HG03342 (cell line): Measurements from ENCODE around the gene CNTF.

Source experiments
- ATAC-seq: cut with Tn5 transposase; IDR thresholded peaks from one replicate; pipeline ENCODE4 v1.9.1; 2021; ENCODE audit warnings: mild to moderate bottlenecking, moderate library complexity; ENCODE audit not compliant: unreplicated experiment

CNTF gene

DNA sequence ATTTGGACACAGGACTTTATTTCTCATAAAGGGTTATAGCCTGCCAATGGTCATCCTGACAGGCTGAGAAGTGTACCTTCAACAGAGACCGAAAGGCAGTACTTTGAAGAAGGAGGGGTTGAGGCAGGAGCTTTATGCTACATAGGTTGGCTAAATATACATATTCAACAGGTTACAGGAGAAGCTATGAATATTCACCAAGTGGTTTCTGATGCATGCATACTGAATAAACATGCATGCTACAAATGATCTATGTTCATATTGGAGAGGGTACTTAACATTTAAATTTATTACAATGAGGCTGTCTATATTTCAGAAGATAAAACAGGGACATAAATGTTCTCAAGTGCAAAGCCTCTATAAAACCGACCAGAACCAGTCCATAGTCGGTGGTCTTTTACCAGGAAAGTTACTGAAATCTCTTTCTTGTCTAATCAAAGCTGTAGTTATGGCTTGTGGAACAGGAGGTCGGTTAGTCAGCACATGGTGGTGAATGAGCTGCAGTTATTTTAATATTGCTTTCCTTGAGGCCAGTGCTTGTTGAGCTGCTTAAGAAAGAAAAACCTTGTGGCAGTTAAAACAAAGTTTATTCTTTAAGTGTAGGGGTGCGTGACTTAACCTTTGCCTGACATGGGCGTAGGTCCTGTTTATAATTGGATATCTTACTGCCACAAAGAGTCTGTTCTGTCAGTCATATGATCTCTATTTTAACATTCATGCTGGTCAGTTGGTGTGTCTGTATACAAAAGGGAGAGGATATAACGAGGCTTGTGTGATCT lies 19.5 kb downstream of the CNTF start:
- no peak for ATAC-seq

DNA sequence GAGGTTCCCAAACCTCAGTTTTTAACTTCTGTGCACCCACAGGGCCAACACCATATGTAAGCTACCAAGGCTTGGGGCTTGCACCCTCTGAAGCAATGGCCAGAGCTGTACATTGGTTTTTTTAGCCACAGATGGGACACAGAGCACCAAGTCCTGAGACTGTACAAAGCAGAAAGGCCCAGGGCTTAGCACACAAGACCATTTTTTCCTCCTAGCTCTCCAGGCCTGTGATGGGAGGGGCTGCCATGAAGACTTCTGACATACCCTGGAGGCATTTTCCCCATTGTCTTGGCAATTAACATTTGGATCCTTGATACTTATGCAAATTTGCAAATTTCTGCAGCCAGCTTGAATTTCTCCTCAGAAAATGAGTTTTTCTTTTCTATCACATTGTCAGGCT lies 23.4 kb downstream of the CNTF start:
- no peak for ATAC-seq

DNA sequence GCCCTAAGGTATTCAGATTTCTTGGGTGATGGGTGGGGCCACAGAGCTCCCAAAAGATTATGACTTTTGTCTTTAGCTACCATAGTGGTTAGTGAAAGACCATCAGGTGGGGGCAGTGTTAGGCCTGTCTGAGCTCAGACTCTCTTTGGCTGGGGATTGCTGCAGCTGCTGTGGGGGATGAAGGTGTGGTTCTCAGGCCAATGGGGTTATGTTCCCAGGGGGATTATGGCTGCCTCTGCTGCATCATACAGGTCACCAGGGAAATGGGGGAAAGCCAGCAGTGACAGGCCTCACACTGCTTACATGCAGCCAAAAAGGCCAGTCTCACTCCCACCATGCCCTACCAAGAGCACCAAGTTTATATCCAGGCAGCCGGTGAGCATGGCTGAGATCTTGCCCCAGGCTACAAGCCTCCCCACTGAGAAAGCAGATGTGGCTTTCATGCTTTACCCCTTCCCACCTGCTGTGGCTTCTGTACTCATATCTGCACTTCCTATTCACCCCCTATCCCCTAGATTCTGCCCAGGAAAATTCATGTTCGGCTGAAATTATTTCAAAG lies 24.8 kb downstream of the CNTF start:
- ATAC-seq: peak; percentile 80

DNA sequence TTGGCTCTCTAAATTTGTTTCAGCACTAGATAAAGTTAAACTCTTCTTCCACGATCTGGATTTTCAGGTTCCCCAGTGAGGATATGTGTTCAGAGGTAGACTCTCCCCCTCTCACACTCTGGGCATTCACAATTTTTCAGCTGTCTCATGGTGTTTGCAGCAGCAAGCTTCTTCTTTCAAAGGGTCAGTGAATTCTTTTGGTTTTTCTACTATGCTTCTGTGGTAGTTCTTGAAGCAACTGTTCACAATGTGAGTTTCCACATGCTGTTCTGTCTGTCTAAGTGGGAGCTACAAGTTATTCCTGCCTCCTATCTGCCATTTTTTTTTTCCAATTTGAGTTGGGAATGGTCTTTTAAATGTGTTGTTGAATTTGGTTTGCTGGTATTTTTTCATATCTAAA lies 25.4 kb downstream of the CNTF start:
- no peak for ATAC-seq

DNA sequence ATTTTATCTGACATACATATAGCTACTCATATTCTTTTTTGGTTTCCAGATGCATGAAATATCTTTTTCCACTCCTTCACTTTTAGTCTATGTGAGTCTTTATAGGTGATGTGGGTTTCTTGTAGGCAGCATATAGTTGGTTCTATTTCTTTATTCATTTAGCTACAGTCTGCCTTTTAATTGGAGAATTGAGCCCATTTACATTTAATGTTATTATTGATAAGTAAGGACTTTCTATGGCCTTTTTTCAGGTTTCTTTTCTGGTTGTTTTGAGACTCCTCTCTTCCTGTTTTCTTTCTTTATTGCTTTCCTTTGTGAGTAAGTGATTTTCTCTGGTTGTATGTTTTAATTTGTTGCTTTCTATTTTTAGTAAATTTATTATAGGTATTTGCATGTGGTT lies 27.2 kb downstream of the CNTF start:
- no peak for ATAC-seq

DNA sequence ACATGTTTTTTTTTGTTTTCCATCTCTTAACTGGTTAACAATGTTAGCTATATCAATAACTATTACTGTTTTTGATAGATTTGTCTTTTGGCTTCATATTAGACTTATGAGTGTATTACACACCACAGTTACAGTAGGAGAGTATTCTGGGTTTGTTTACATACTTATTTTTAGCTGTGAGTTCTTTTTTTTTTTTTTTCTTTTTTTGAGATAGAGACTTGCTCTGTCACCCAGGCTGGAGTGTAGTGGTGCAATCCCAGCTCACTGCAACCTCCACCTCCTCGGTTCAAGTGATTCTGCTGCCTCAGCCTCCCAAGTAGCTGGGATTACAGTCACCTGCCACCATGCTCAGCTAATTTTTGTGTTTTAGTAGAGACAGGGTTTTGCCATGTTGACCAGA lies 28.0 kb downstream of the CNTF start:
- ATAC-seq: no peak

DNA sequence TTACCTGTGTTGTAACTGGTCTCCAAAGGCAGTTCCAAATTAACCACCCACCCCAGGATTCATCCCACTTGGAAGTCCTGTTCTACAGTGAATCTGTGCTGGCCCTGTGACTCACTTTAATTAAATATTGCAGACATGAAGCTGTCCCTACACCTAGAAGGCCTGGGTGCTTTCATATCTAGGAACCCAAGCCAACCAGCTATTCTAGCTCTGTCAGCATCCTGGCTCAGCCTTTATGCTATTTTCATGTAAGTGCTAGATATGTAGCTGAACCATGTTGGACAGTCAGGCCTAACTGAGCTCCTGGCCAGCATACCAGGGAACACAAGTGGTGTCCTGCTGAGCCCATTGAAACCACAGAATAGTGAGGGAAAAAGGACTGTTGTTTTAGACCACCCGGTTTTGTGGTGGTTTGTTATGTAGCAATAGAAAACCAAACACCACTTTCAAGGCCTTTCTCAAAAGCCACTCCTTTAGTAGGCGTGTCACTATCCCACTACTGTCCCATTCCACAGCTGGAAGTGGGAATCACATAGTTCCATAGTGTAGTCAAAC lies 30.3 kb downstream of the CNTF start:
- no peak for ATAC-seq

DNA sequence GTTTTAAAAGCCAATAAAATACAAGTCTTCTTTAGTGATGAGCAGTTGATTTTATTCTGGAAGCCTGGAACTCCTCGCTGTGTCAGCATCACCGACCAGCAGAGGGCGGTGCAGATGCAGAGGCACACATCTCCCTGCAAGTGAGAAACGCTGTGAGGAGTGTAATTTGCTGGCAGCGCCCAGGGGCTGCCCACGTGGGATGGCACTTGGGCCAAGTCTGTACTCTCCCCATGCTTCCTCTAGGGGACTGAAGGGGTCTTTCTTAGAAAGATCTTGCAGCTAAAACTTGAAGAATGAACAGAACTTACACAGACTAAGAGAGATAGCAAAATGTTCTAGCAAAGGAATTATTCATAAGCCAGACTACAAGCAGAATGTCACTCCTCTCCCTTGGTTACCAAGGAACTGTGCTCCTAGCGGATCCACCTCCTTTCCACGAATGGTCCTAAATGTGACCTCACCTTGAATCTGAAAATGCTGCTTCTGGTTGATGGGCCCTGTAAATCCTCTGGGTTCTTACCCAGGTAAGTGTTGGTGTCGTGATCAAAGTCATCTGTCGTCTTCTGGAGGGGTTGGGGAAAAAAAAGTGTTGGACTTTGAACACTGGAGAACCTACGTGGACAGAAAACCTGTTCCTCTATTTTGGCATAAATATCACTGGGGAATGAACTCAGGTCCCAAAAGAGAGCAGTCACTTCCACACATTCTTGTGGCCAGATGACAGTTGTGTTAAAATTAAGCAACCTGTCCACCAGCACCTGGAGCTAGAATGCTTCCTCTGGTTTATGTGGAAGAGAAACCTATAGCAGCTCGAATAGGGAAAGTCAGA lies 31.8 kb downstream of the CNTF start:
- peak; percentile 95 for ATAC-seq

DNA sequence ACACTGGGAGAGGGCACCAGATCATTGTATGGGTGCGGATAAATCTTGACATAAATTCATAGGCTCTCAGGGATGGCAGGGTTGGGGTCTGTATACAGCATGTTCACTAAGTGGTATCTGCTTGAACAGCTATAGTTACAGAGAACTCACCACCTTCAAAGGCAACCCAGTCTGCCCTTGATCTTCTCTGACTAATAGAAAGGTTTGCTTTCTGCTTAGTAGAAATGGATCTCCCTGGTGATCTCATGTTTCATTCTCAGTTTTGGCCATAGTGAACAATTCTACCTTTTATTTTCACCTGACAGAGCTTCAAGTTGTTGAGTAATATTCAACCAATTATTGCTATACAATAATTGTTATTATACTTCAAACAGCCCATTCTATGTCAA lies 32.4 kb downstream of the CNTF start:
- no peak for ATAC-seq

DNA sequence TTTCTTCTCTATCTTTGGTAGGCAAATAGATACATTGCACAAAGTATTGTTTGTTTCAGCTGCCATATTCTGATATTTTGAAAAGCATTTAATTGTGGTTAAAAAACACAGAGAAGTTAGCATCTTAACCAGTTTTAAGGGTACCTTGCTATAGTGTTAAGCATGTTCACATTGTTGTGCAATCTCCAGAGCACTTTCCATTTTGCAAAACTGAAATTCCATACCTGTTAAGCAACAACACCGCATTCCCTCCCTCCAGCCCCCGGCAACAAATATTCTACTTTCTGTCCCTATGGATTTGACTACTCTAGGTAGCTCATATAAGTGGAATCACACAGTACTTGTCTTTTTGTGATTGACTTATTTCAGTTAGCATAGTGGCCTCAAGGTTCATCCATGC lies 33.9 kb downstream of the CNTF start:
- ATAC-seq: no peak

DNA sequence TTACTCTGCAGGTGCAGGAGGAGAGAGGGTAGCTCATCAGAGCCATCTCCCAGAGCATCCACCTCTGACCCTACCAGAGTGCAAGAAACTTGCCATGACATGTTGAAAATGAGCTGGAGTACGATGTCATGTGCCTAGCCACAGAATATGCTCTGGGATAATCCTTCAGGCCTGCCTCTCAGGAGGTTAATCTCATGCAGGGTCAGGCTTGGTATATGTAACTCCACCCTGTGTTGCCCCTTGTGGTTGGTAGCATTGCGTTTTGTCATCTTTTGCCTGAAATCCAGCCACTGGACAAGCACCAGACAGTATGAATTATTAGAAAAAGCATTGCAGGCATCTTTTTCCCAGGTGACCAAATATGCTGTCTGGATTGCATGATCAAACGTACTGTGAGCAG lies 36.2 kb downstream of the CNTF start:
- no peak for ATAC-seq

DNA sequence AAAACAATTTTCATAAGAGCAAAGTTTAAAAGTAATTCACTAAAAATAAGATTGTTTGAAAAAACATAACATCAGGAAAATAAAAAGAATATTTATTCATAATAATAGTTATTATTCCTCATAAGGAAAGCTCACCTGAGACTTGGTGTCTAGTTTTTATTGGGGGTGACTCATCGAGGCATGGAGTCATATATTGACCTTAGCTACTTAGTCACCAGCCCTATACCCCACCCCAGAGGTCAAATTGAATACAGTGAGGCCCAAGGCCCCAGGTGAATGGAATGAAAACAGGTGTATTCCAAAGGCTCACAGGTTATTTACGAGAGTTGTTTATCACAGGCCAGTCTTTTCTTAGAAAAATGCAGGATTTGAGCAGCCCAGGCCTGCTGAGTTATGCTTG lies 36.9 kb downstream of the CNTF start:
- ATAC-seq: no peak

DNA sequence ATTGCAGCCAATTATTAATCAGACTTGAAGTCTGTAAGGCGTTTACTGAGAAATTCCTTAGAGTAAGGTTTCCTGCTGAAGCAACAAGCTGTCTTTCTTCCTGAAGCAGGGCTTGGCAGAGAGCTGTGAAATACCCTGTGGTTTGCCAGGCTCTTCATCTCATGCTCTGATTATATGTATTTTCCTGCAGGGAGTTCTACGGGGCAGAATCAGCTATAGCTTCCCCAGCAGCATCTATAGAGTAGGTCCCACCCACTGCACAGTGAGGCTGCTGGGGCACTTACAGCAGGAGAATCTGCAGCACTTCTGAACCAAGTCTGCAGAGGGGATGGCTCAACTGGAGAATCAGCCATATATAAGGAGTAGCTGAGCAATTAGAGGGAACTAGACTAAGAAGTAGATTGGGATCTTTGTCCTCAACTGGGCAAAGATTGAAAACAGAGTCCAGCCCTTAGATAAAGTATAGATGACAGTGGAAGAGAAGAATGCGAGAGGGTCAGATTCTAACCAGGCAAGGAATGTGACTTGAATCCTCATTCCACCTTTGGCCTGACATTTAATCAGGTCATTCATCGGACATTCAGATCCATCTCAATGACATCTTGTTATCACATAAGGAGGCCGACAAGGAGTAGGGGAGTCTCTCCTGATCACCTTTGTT lies 37.6 kb downstream of the CNTF start:
- ATAC-seq: no peak

DNA sequence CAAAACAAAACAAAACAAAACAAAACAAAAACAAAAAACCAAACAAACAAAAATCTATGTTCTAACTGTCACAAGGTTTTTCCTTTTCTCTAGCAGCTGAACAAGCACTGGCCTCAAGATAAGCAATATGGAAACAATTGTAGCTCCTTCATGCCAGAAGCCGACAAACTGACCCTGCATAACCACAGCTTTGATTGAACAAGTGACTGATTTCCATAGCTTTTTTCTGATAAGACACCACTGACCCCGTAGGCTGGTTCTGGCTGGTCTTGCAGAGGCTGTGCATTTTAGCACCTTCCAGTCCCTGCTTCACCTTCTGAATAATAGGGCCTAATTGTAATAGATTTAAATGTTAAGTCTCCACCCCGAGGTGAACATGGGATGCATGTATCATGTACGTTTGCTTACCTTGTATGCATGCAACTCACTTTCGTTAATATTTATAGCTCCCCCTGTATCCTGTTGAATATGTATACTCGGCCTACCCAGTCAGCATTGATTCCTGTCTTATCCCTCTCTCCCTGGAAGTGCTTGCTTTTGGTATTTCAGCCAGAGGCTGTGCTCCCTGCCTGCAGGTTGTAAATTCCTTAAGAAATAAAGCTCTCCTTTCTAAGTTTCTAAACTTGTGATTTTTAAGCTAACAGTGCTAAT lies 49.6 kb downstream of the CNTF start:
- no peak for ATAC-seq

DNA sequence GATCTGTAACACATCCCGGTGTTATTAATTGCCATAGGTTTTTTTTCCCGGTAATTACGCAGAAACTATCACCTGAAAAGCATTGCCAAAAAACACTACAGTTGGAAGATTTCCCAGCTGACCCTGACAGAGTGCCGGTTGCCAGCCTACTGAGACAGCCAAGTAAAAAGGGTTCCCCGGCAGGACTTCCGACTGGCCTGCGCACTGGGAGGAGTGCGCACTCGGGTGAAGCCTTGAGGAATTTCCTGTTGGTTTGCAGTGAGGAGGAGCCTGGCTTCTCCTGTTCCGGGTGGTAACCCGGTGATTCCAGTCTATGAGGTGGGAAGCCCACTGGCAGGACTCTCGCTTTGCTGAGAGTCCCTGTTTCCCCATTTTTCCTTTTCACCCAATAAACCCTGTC lies 52.1 kb downstream of the CNTF start:
- no peak for ATAC-seq
